Keratinocyte (primary cell): Measurements from ENCODE around the gene ALK. TPM values are rescaled to one million over a fixed set of nuclear protein-coding genes. Genes with fewer than 3 reads are reported as not detected.

Source experiments
- DNase-seq: peaks from one replicate; pipeline ENCODE4 v3.0.0-alpha.2; 2011; ENCODE audit warnings: low read depth, missing footprints, low spot score
- FAIRE-seq: peaks from 2 replicates; lab custom pipeline; 2011; peaks lifted over from hg19 to GRCh38; lab: Jason Lieb, UNC
- H2AFZ ChIP-seq: 2 replicates; pipeline ENCODE4 v1.6.0; 2012; ENCODE audit warnings: low read length, control low read depth, inconsistent platforms; ENCODE audit not compliant: control insufficient read depth
- H3K27ac ChIP-seq: 2 replicates; pipeline ENCODE4 v1.5.1; 2011; ENCODE audit warnings: low read length; ENCODE audit not compliant: control insufficient read depth, insufficient read depth
- H3K27me3 ChIP-seq: 3 replicates; pipeline ENCODE4 v1.6.0; 2011; ENCODE audit warnings: low read length; ENCODE audit not compliant: control insufficient read depth, insufficient read depth; ENCODE audit errors: extremely low read depth
- H3K36me3 ChIP-seq, 2 experiments: 2 replicates in 1 of 2; 3 replicates in 1 of 2; pipeline ENCODE4 v1.5.1; 2011; ENCODE audit warnings: low read length in 2 of 2, mild to moderate bottlenecking in 1 of 2; ENCODE audit not compliant: control insufficient read depth in 2 of 2, insufficient read depth in 2 of 2; ENCODE audit errors: extremely low read depth in 1 of 2
- H3K4me1 ChIP-seq: 3 replicates; pipeline ENCODE4 v1.5.1; 2011; ENCODE audit warnings: low read length; ENCODE audit not compliant: control insufficient read depth, insufficient read depth; ENCODE audit errors: extremely low read depth
- H3K4me2 ChIP-seq: 3 replicates; pipeline ENCODE4 v1.6.0; 2011; ENCODE audit warnings: low read depth, low read length; ENCODE audit not compliant: control insufficient read depth, insufficient read depth; ENCODE audit errors: extremely low read depth
- H3K4me3 ChIP-seq, 3 experiments: fragments of 200-600 bp in 1 of 3; sonication (generic) in 1 of 3; 2 replicates in 2 of 3; 3 replicates in 1 of 3; pipeline ENCODE4 v1.5.1; 2011 to 2016; ENCODE audit warnings: low read length in 3 of 3, mild to moderate bottlenecking in 3 of 3, control low read depth in 2 of 3, inconsistent platforms in 1 of 3, low read depth in 1 of 3, mixed read lengths in 1 of 3, mixed run types in 1 of 3, moderate library complexity in 1 of 3; ENCODE audit not compliant: control insufficient read depth in 2 of 3, insufficient read depth in 2 of 3; ENCODE audit errors: extremely low read depth in 1 of 3
- H3K79me2 ChIP-seq: 2 replicates; pipeline ENCODE4 v1.6.0; 2012; ENCODE audit warnings: low read length; ENCODE audit not compliant: control insufficient read depth, insufficient read depth
- H3K9ac ChIP-seq: 3 replicates; pipeline ENCODE4 v1.6.0; 2011; ENCODE audit warnings: low read length; ENCODE audit not compliant: control insufficient read depth, insufficient read depth; ENCODE audit errors: extremely low read depth
- H3K9me1 ChIP-seq: 3 replicates; pipeline ENCODE4 v1.6.0; 2011; ENCODE audit warnings: low read length; ENCODE audit not compliant: control insufficient read depth, insufficient read depth; ENCODE audit errors: extremely low read depth
- H3K9me3 ChIP-seq: 2 replicates; pipeline ENCODE4 v1.5.1; 2012; ENCODE audit warnings: low read depth, low read length; ENCODE audit not compliant: control insufficient read depth
- H4K20me1 ChIP-seq: 3 replicates; pipeline ENCODE4 v1.6.0; 2011; ENCODE audit warnings: low read length; ENCODE audit not compliant: control insufficient read depth, insufficient read depth; ENCODE audit errors: extremely low read depth
- EZH2 ChIP-seq: IDR thresholded peaks from one replicate; pipeline ENCODE4 v1.6.1; 2012; ENCODE audit warnings: inconsistent platforms, mild to moderate bottlenecking, low read length, moderate library complexity
- dilution Hi-C: fragments of 300-500 bp; cut with MboI; formaldehyde crosslinking; loops from one replicate; pipeline ENCODE4 v1.7.0; 2020; ENCODE audit warnings: low sequenced_read_pairs; ENCODE audit not compliant: extremely low pct_ligation_motif_present
- polyA plus RNA-seq, 5 experiments: library from polyadenylated mRNA; depleted of rRNA in 3 of 5; stranded (reverse) in 3 of 5; stranded (forward) in 1 of 5; unstranded in 1 of 5; fragments of >200 nt; gene quantifications; 1 replicate in 1 of 5; 2 replicates in 3 of 5; 3 replicates in 1 of 5; pipeline versions ENCODE4 v1.2.1 to v1.2.3, GENCODE V29; 2011 to 2012; ENCODE audit warnings: missing spikeins in 2 of 5, low read depth in 1 of 5, low replicate concordance in 1 of 5
- TF ChIP-seq, protein P1 (sequence below), 3 experiments: IDR thresholded peaks in 1 of 3; conservative IDR thresholded peaks in 1 of 3; optimal IDR thresholded peaks in 1 of 3; 2 replicates in 2 of 3; 3 replicates in 1 of 3; pipeline versions ENCODE3 to v1.5.1; 2011; ENCODE audit warnings: low read length in 3 of 3, mild to moderate bottlenecking in 3 of 3, moderate library complexity in 2 of 3, control low read depth in 1 of 3, inconsistent platforms in 1 of 3; ENCODE audit not compliant: insufficient read depth in 2 of 3; ENCODE audit errors: extremely low read depth in 1 of 3

Gene ALK
- polyA plus RNA-seq, 1 donor (not counting 4 experiments of a cell fraction or from before 2014, with no cell fraction given): not detected

DNA sequence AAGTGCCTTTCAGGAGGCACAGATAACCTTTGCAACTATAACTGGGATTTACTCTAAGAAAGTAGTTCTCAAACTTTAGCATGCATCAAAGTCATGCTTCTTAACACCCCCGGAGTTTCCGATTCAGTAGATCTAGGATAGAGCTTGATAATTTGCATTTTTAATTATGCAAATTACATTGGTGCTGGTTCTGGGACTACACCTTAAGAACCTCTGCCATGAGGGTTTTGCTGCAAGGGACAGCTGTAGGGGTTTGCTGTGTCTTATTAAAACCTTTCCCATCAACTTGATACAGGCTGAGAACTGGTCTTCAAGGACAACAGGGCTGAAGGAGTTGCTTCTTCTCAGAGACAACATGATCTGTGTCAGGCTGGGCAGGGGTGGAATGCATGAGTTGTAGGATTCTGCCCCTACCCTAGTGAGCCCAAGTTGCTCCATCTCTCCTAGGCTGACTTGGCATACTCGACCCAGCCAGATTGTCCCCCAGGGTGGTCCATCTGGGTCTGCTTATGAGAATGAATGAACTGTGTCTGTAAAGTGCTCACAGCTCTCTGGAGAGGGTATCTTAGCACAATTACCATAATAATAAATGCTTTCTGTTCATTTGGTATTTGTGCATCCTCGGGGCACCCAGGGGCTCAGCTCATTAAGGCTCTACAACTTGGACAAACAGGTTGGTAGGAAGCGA lies 573.5 kb downstream of the ALK start:
- H3K27me3 ChIP-seq: peaks cover 20% of the 10 kb centered on the region
- no peaks in the 10 kb centered on the region for H3K36me3 ChIP-seq
- H3K4me1 ChIP-seq: no peaks in the 10 kb centered on the region
- TF ChIP-seq, protein P1, sequence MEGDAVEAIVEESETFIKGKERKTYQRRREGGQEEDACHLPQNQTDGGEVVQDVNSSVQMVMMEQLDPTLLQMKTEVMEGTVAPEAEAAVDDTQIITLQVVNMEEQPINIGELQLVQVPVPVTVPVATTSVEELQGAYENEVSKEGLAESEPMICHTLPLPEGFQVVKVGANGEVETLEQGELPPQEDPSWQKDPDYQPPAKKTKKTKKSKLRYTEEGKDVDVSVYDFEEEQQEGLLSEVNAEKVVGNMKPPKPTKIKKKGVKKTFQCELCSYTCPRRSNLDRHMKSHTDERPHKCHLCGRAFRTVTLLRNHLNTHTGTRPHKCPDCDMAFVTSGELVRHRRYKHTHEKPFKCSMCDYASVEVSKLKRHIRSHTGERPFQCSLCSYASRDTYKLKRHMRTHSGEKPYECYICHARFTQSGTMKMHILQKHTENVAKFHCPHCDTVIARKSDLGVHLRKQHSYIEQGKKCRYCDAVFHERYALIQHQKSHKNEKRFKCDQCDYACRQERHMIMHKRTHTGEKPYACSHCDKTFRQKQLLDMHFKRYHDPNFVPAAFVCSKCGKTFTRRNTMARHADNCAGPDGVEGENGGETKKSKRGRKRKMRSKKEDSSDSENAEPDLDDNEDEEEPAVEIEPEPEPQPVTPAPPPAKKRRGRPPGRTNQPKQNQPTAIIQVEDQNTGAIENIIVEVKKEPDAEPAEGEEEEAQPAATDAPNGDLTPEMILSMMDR (optimal IDR thresholded peaks at IDR 0.05 in 1 of 3, IDR thresholded peaks at IDR 0.05 in 1 of 3, conservative IDR thresholded peaks at IDR 0.05 in 1 of 3; ENCODE audit: extremely low read depth in 1 of 3, insufficient read depth in 2 of 3, low read length in 3 of 3): no peak
- no peak for TF ChIP-seq EZH2
- H3K9me3 ChIP-seq: no peaks in the 10 kb centered on the region
- no peak for DNase-seq
- dilution Hi-C loops: no loop called here
- H3K4me2 ChIP-seq: no peak overlapping the region
- no peak overlapping the region for H3K27ac ChIP-seq
- H3K9ac ChIP-seq: no peak overlapping the region
- no peaks in the 10 kb centered on the region for H3K9me1 ChIP-seq
- H2AFZ ChIP-seq: no peak overlapping the region
- no peak for FAIRE-seq
- H3K79me2 ChIP-seq: no peaks in the 10 kb centered on the region
- no peak overlapping the region for H3K4me3 ChIP-seq
- no peaks in the 10 kb centered on the region for H4K20me1 ChIP-seq

DNA sequence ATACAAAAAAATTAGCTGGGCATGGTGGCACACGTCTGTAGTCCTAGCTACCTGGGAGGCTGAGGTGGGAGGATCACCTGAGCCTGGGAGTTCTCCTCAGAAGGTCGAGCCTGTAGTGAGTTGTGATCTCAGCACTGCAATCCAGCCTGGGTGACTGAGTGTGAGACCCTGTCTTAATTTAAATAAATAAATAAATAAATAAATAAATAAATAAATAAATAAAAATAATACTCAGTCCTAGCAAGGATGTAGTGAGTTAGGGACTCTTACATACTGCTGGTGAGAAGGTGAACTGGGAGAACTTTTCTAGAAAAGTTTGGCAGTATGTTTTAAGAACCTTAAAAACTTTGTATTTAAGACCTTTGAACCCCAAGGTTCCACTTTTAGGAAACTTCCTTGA lies 576.1 kb downstream of the ALK start:
- Histone ChIP-seq H3K9me3 (no peaks in the 10 kb centered on the region), H3K36me3 (no peaks in the 10 kb centered on the region), H3K9ac (no peak overlapping the region), H3K4me2 (no peak overlapping the region), H3K4me1 (no peaks in the 10 kb centered on the region), H3K27ac (no peak overlapping the region), H3K9me1 (no peaks in the 10 kb centered on the region), H4K20me1 (no peaks in the 10 kb centered on the region), H2AFZ (no peak overlapping the region), H3K27me3 (peaks cover 27% of the 10 kb centered on the region), H3K79me2 (no peaks in the 10 kb centered on the region), H3K4me3 (no peak overlapping the region)
- TF ChIP-seq, protein P1 (optimal IDR thresholded peaks at IDR 0.05 in 1 of 3, IDR thresholded peaks at IDR 0.05 in 1 of 3, conservative IDR thresholded peaks at IDR 0.05 in 1 of 3; ENCODE audit: extremely low read depth in 1 of 3, insufficient read depth in 2 of 3, low read length in 3 of 3): no peak
- no peak for TF ChIP-seq EZH2
- DNase-seq (no peak), FAIRE-seq (no peak)
- dilution Hi-C loops: no loop called here
